ENCODE results near the gene THSD1. TPM values are rescaled to one million over a fixed set of nuclear protein-coding genes. Genes with fewer than 3 reads are reported as not detected.

The THSD1 gene
- total and polyA plus RNA-seq, 10 donors = 1.6 to 13.1 (median 9.9) TPM

DNA sequence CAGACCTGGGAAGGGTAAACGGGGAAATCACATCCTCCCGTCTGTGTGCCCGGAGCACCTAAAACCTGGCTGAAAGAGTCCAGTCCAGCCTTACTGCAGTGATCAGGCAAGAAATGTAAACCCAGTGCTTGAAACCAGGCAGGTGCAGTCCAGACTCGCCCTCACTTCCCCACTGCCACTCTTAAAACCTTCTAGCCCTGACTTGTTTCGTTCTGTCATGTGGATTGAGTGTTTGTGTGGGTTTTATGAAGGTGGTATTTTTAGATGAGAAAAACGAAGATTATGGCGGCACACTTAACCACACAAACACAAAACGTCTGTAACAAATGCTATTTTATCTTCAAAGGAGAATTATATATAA lies 48.5 kb upstream of the THSD1 start:
- intact Hi-C loops (cut with DNase I; ENCODE audit: low total_unique reads) = loop anchor here (10.0 kb wide), 3 partner anchors 110 to 440 kb away; partner anchors contain the start of genes ALG11 and ATP7B
- Histone ChIP-seq H3K27me3 (replicated peaks in 1 of 7) (no peaks in the 10 kb centered on the region), H3K36me3 (peaks cover 0 to 28% (median 5%) of the 10 kb centered on the region in 6 donors), H3K9me3 (no peaks in the 10 kb centered on the region), H3K4me3 (peak overlapping the region; percentile 67 to 91 (median 70)), H3K27ac (peak overlapping the region; percentile 87 to 99 (median 95)), H3K4me1 (peaks cover 6 to 70% (median 39%) of the 10 kb centered on the region in 6 donors)
- peak; percentile 79 for DNase-seq
- WGBS, 5 donors = 2 to 6% (median 3%) methylated on average over 8 of the region's 8 CpGs
- TF ChIP-seq POLR2AphosphoS5 (IDR thresholded peaks at IDR 0.05) (peak in 1 of 3 donors; percentile 22), POLR2A (IDR thresholded peaks at IDR 0.05) (no peak)

DNA sequence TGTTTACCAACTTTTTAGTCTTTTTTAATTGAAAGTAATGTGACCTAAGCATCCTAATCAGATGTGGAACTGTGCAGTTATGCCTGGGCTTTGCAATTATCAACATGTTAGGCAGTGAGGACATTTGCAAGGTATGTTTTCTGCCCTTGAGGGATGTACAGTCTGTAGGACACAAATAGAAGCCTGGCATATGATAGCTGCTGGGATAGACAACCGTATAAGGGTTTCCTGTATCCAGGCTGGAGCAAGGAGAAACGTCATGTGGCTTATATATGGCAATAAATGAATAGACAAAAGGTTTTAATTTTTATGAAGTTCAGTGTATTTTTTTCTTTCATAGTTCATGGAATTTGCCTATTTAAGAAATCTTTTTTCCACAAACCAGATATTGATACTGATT lies 46.5 kb upstream of the THSD1 start:
- no peak for TF ChIP-seq POLR2A (IDR thresholded peaks at IDR 0.05)
- TF ChIP-seq, protein P1, sequence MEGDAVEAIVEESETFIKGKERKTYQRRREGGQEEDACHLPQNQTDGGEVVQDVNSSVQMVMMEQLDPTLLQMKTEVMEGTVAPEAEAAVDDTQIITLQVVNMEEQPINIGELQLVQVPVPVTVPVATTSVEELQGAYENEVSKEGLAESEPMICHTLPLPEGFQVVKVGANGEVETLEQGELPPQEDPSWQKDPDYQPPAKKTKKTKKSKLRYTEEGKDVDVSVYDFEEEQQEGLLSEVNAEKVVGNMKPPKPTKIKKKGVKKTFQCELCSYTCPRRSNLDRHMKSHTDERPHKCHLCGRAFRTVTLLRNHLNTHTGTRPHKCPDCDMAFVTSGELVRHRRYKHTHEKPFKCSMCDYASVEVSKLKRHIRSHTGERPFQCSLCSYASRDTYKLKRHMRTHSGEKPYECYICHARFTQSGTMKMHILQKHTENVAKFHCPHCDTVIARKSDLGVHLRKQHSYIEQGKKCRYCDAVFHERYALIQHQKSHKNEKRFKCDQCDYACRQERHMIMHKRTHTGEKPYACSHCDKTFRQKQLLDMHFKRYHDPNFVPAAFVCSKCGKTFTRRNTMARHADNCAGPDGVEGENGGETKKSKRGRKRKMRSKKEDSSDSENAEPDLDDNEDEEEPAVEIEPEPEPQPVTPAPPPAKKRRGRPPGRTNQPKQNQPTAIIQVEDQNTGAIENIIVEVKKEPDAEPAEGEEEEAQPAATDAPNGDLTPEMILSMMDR (IDR thresholded peaks at IDR 0.05 in 8 of 11, conservative IDR thresholded peaks at IDR 0.05 in 3 of 11) = no peak
- TF ChIP-seq POLR2AphosphoS5 (IDR thresholded peaks at IDR 0.05) = no peak
- DNase-seq = no peak
- Histone ChIP-seq H3K27me3 (replicated peaks in 1 of 7) (no peaks in the 10 kb centered on the region), H3K9me3 (no peaks in the 10 kb centered on the region), H3K4me3 (no peak overlapping the region), H3K27ac (no peak overlapping the region), H3K36me3 (peaks cover 0 to 12% (median 3%) of the 10 kb centered on the region in 6 donors), H3K4me1 (peaks cover 24 to 70% (median 58%) of the 10 kb centered on the region in 6 donors)
- intact Hi-C loops (cut with DNase I; ENCODE audit: low total_unique reads) = loop anchor here (10.0 kb wide), 3 partner anchors 108 to 438 kb away; partner anchors contain the start of genes ALG11 and ATP7B
- 65 to 78% (median 76%) methylated on average over 2 of the region's 2 CpGs for WGBS, 5 donors

DNA sequence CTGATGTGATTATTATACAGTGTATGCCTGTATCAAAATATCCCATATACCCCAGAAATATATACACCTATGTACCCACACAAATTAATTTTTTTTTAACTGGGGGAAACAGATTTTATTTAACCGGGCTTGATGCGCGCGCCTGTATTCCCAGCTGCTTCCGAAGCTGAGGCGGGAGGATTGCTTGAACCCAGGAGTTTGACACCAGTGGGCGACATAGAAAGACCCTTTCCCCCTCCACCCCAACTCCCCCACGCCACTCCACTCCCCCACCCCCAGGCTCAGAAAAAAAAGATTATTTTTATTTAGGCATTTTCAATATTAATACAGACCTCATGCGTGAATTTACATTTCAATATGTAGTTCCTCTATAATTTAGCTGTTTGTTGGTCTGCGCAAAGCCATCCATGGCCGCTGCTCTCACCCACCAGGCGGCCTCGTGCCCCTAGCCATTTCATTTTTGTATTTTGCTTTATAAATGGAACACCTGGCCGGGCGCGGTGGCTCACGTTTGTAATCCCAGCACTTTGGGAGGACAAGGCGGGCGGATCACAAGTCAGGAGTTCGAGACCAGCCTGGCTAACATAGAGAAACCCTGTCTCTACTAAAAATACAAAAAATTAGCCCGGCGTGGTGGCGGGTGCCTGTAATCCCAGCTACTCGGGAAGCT lies 45.3 kb upstream of the THSD1 start:
- H3K9me3 ChIP-seq = no peaks in the 10 kb centered on the region
- H3K4me3 ChIP-seq = no peak overlapping the region
- H3K27me3 ChIP-seq (replicated peaks in 1 of 7) = no peaks in the 10 kb centered on the region
- peaks cover 0 to 4% (median 0%) of the 10 kb centered on the region in 6 donors for H3K36me3 ChIP-seq
- DNase-seq = no peak
- 90 to 94% (median 90%) methylated on average over 24 of the region's 24 CpGs for WGBS, 5 donors
- peaks cover 20 to 70% (median 47%) of the 10 kb centered on the region in 6 donors for H3K4me1 ChIP-seq
- no peak for TF ChIP-seq POLR2A (IDR thresholded peaks at IDR 0.05)
- no peak for TF ChIP-seq POLR2AphosphoS5 (IDR thresholded peaks at IDR 0.05)
- TF ChIP-seq, protein P1 (IDR thresholded peaks at IDR 0.05 in 8 of 11, conservative IDR thresholded peaks at IDR 0.05 in 3 of 11) = no peak
- H3K27ac ChIP-seq = peak overlapping the region in 4 of 8 donors; percentile 96 to 99 (median 98)
- intact Hi-C loops (cut with DNase I; ENCODE audit: low total_unique reads) = loop anchor here (10.0 kb wide), 3 partner anchors 106 to 436 kb away; partner anchors contain the start of genes ALG11 and ATP7B

DNA sequence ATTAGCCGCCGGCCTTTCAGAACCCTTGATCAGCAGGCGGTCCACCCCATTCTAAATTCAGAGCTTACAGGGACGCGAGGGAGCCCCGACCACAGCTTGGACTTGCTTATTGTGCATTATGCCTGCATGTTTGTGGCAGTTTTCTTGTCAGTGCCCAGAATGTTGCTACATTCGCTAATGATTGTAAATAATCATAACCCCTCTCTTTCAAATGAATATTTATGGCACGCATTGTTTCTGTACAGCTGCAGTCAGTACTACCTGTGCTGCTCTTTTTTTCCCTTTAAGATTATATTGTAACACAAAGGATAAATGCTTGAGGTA lies 44.8 kb upstream of the THSD1 start:
- H3K4me1 ChIP-seq = peaks cover 17 to 67% (median 43%) of the 10 kb centered on the region in 6 donors
- WGBS, 5 donors = 8 to 13% (median 11%) methylated on average over 5 to 8 of the region's 8 CpGs
- TF ChIP-seq, protein P1 (IDR thresholded peaks at IDR 0.05 in 8 of 11, conservative IDR thresholded peaks at IDR 0.05 in 3 of 11) = peak in 6 of 11 experiments; percentile 4 to 79 (median 60)
- TF ChIP-seq POLR2A (IDR thresholded peaks at IDR 0.05) (no peak), POLR2AphosphoS5 (IDR thresholded peaks at IDR 0.05) (no peak)
- no peaks in the 10 kb centered on the region for H3K27me3 ChIP-seq (replicated peaks in 1 of 7)
- intact Hi-C loops (cut with DNase I; ENCODE audit: low total_unique reads) = loop anchor here (10.0 kb wide), 3 partner anchors 106 to 436 kb away; partner anchors contain the start of genes ALG11 and ATP7B
- H3K36me3 ChIP-seq = peaks cover 0 to 9% (median 0%) of the 10 kb centered on the region in 6 donors
- H3K4me3 ChIP-seq = peak overlapping the region in 6 of 8 donors; percentile 70 to 78 (median 77)
- peak overlapping the region in 7 of 8 donors; percentile 94 to 99 (median 98) for H3K27ac ChIP-seq
- H3K9me3 ChIP-seq = no peaks in the 10 kb centered on the region
- no peak for DNase-seq
